Caki2 (cell line): Measurements from ENCODE around the gene BCL2. TPM values are rescaled to one million over a fixed set of nuclear protein-coding genes. Genes with fewer than 3 reads are reported as not detected.
"Not testable (repeated sequence)": the region's sequence is repeated elsewhere in the genome, so short reads cannot be mapped to it uniquely, and the experiment has no call there.

ENCODE experiments used
- DNase-seq: peaks from one replicate; pipeline ENCODE4 v3.0.0-alpha.2; 2015; ENCODE audit warnings: low read depth
- in situ Hi-C: cut with HindIII; loops from 2 replicates; pipeline ENCODE4 v1.10.0; 2016; ENCODE audit warnings: low sequenced_read_pairs, low pct_unique_long_range_greater_than_20kb, mixed read lengths
- total RNA-seq: library from RNA; depleted of rRNA; stranded (reverse); fragments of >200 nt; shearing (Covaris generic); gene quantifications from 2 replicates; pipeline ENCODE4 v1.2.3, GENCODE V29; 2014; ENCODE audit warnings: low replicate concordance

Gene BCL2
- total RNA-seq, 1 experiment from 2014 or later: 5.1 TPM

DNA sequence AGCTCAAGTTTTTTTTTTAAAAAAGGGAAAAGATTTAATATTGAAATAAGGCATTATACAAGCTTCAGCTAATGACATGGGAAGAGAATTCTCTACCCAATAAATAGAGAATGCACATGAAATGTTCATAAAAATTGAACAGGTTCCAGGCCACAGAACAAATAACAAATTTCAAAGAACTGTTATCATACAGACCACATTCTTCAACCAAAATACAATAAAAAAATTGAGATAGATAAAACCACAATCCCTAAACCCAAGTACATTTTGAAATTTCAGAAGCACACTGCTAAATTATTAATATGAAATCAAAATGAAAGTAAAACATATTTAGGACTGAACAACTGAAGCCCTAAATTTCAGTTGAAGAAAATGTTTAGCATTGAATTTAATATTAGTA is 89.6 kb downstream of the BCL2 start:
- in situ Hi-C loops: no loop called here
- no peak for DNase-seq

DNA sequence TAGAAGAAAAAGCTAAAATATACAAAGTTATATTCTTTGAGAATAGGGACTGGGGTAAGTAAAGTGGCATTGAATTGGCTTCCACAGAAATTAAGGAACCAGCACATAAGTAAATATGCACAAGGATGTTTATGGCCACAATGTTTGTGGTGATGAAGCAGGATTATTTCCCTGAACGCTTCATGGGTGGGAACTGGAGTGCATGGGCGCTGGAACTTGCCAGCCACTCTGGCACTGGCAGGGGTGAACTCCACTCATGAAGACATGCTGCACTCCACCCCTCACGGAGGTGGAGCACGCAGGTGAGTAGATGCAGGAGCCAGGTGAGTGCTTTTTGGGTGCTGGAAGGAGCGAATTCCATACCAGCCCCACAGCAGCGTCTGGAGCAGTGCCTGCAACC is 94.1 kb downstream of the BCL2 start:
- in situ Hi-C loops: no loop called here
- DNase-seq: no peak

DNA sequence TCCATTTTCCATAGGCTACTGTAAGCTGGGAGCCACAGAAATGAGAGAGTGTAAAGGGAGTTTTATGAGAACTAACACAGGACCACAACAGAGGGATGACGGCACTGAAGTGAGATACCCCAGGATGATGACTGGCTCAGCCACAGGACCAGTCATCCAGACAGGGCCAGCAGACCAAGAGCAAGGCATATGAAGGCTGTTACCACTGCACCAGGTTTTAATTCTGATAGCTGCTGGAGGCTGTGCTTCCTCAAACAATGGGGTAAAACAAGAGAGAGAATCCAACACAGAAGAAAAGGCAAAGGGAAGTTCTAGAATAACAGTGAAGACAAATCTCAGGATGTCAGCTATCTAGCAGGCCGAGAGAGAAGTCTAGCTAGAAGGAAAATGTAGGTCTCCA is 94.9 kb downstream of the BCL2 start:
- DNase-seq: no peak
- in situ Hi-C loops: no loop called here

DNA sequence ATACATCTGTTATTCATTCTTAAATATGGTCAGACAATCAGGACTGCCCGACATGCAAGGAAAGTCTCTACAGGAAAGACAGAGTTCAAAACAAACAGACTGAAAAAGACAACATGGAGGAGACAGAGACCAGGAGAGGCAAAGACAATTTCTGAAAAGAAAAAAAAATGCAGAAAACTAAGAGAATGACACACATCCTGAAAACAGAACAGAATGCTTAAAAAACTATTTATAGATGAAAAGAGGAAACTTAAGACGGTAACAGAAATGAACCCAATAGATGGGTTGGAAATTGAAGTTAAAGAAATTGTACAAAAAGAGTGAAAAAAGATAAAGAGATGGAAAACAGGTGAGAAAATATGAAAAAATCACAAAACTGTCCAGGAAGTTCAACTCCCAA is 95.7 kb downstream of the BCL2 start:
- no peak for DNase-seq

DNA sequence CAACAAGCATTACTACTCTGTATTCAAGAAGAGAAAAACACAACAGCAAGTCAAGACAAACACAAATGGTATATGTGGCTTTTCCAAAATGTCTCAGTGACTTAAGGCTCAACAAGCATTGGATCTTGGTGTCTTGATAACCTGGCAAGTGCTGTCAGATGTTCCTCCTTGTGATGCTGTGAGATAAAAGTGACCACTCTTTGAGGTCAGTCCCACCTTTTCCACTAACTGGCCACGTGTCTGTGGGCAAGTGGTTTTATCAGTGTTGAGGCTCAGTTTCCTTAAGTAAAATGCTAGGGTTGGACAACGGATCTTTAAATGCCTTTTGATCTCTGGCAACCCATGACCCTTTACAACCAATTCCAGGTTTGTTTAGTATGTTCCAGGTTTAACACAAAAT is 98.7 kb downstream of the BCL2 start:
- DNase-seq: no peak
- in situ Hi-C loops: no loop called here

More for the DNA sequence above, 95.7 kb downstream of the BCL2 start:
- in situ Hi-C loops: no loop called here

DNA sequence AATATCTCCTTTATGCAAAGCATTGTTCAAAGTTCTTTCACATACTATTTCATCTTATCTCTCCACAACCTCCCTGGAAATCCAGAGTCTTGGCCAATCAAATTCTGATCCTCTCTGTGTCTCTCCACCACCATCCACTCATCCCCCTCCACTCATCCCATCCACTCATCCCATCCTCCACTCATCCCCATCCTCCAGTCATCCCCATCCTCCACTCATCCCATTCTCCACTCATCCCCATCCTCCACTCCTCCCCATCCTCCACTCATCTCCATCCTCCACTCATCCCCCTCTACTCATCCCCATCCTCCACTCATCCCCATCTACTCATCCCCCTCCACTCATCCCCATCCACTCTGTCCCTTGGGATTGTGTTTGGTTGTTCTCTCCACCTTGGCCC is 101.1 kb downstream of the BCL2 start:
- no peak for DNase-seq
- in situ Hi-C loops: no loop called here

DNA sequence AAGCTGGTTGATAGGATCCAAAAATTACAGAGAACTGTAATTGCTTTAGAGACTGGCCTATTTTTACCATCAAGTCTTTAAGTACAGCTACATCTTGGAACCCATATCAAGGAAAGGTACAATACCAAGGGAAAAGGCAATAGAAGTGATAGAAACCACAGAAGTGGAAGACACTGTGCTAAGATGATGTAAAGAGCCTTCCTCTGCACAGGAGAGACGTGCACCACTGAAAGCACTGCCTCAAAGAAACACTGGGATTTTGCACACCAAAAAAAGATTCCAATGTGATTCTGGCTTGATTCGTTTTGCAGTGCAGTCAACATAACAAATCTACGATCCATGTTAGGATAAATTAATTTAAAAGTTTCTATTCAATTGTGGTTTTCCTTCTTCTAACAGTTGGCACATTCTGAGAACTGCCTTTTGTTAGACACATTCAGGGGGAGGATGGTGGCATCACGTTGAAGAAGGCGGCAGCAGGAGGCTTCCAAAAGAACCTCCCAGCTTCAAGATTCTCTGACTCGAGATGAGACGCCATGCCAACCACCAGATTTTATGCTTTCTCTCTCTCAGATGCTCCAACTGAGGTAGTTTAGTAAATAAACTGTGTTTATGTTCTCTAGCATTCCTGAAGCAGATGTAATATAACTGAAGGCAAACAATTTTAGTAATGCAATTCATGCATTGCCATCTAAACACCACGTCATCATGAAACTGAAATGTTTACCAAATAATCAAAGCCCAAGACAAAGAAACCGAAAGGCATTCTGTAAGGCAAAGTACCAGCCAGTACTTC is 102.9 kb downstream of the BCL2 start:
- no peak for DNase-seq
- in situ Hi-C loops: no loop called here

DNA sequence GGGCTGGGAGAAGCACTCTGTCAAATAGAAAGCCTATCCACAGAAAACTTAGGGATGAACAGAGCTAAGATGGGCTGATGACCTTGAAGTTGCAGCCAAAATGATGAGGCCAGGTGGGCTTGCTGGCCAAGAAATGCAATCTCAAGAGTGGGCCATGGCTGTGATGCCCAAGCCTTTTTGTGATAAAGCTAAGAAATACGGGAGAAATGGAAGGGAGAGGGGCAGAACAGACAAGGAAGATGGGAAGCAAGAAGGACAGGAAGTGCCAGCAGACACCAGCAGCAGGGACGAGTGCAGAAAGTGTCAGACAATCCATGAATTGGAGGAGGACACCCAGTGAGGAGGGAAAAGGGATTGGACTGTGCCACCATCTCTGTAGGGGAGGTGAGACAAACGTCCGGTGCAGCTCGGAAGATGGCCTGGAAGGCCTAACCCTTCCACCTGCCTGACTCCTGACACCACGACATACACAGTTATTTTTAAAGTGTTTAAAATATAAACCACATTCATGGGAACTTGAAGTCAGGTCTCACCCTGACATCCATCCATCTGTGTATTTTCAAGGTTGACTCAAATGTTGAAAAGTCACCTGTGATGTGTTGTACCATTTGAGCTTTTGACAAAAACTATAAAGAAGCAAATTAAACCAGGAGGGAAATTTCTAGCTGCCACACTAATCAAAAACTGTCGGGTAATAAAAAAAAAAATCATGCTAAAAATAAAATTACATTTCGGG is 105.5 kb downstream of the BCL2 start:
- in situ Hi-C loops: no loop called here
- DNase-seq: no peak

DNA sequence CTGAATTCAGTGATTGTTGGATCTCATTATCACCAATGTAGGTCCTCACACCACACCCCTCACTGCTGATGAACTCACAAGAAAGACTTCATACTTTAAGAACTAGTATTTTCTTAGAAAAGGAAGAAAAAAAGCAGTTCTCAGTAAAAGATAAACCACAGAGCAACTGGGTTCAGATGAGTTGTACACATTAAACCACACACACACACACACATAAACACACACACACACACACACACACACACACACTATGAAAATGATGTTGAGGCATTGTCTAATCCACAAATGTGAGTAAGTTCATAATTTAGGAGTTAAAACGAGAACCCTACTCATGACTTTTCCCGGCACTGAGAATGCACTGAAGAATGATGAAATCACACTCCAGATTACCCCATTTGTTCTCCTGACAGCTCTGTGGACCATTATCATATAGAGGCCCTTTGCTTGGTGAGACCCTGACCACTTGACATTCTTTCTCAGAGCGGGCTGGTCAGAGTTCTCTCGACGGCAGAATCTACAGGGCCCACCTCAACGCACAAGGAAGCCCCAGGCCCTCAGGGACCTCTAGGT is 106.2 kb downstream of the BCL2 start:
- in situ Hi-C loops: no loop called here

DNA sequence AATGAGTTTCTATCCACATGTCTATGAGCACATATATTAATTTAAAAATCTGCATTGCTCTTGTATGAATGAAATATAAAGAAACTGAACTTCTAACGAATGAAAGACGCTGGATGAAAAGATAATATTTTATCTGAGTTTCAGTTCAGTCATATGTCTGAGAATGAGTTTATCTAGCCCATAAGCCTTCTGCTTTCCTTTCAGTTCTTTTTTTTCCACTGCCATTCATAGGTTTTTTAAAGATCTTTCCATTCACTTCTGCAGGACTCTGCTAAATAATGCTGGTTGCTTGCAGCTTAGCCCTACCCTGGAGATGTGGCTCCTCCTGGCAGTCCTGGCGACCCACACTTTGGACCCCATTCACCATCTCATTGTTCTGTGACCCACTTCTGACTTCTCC is 109.0 kb downstream of the BCL2 start:
- DNase-seq: no peak
- in situ Hi-C loops: no loop called here

More for the DNA sequence above, 106.2 kb downstream of the BCL2 start:
- DNase-seq: no peak

DNA sequence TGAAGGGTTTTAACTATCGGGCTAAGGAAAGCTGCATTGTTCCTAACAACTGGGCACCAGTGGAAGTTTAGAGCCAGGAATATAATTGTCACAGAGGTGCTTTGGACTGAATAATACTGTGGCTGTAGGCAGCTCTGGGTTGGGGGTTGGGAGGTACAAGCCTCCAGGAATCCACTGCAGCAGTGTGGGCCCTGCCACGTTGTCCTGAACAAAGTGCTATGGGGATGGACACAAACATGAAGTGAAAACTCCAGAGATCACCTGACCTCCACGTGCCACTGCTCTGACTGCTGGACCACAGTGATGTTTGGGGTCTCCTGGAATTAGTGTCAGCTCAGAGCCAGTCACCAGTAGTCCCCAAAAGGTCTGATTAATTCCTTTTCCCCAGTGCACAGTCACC is 110.9 kb downstream of the BCL2 start:
- in situ Hi-C loops: no loop called here
- no peak for DNase-seq

DNA sequence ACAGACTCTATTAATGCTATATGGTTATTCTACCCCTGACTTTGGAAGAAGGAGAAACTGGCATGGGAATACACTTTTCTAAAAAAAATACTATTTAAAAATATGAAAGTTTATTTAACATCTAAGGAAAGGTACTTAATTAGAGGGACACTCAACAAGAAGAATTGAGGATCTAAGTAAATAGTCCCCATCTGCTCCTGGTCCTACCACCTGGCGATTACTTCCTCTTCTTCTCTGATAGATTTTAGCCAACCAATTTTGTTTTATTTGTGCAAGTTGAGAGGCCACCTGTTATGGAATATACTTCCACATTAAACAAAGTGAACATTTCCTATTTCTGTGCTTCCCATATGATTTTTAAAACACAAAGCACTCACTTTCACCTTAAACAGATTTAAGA is 111.7 kb downstream of the BCL2 start:
- in situ Hi-C loops: no loop called here

DNA sequence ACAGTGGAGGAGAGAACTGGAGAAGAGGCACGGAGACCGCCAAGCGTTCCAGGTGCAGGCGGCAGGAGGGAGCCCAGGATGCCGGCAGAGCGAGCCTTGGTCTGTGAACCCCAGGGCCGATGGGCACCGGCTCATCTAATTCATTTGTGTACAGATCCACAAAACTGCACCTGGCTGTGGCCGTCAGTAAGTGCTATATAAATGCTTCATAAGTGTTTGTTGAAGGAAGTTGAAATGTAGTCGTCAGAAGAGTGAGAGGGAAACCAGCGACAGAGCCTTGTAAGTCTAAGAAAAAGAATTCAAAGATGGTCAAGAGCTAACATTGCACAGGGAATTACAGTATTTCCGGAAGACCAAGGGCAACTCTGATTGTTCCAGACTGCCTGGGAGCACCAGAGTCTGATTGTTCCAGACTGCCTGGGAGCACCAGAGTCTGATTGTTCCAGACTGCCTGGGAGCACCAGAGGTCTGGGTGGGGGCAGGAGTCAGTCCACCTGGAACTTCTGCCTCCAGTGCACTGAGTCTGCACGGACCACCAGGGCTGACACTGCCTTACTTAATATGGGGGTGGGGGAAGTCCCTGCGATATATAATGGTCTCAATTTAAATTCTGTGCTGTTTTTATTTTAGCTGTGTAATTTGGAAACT is 112.3 kb downstream of the BCL2 start:
- in situ Hi-C loops: no loop called here
- no peak for DNase-seq

More for the DNA sequence above, 111.7 kb downstream of the BCL2 start:
- DNase-seq: no peak

DNA sequence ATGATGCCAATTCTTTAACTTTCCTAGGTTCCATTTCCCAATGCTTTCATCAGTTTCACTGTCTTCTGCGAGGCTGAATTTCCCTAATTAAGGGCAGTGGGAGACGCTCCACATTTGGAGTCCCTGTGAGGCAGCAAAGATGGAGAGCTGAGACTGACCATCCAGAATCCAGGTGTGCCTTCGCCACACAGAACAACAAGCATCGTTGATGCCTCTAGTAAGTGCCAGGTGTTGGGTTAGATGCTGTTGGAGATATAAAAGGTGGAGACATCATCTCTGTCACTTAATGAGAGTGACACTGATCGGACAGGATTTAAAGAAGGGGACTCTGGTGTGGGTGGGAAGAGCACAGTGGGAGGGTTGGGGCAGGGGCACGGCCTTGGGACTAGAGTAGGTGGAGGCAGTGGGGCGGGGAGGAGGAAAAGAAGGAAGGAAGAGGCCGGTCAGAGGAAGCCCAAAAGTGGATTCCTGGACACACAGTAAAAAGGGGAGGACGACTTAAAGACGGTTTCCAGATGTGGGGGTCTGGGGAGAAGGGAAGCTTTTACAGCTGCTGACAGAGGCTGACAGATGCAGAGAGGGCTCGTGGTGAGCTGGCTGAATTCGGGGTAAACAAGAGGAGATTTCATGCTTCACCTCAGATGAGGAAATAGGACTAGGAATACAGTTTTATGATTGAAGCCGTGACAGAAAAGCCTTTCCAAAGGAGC is 113.0 kb downstream of the BCL2 start:
- in situ Hi-C loops: no loop called here
- DNase-seq: no peak

DNA sequence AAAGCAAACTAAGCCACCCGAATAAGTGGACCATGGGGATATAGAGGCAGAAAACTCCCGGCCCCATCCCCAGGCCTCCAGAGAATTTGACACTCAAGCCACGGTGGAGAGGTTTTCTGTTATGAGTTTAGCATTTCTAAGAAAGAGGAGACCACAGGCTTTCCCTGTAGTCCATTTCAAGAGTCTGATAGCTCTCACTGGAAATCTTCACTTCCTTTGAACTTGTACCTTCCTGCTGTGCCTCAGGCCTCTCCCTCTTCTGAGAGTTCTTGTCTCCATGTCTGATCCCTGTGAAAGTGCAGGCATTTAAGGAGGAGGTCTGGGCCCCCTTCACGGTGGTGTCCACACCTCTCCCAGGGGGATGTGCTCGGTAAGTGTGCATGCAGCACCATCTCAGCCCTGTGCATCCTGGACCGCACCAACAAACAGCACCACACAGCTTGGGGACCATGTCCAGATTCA is 113.7 kb downstream of the BCL2 start:
- no peak for DNase-seq
- in situ Hi-C loops: no loop called here

DNA sequence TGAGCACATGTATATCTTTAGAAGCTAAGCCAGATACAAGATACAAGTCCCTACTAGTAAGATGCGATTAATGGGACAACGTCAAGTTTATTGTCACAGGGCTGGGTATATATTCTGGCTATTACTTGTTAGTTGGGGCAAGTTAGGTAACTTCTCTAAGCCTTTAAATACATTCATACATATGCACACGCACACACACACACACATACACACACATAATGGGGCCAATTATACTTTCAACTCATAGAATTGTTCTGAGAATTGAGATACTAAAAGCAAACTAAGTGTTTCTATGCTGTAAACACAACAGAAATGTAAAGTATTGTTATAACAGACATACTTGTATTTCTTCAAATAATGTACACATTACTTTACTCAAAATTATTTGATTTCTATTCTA is 116.1 kb downstream of the BCL2 start:
- in situ Hi-C loops: no loop called here
- DNase-seq: no peak

DNA sequence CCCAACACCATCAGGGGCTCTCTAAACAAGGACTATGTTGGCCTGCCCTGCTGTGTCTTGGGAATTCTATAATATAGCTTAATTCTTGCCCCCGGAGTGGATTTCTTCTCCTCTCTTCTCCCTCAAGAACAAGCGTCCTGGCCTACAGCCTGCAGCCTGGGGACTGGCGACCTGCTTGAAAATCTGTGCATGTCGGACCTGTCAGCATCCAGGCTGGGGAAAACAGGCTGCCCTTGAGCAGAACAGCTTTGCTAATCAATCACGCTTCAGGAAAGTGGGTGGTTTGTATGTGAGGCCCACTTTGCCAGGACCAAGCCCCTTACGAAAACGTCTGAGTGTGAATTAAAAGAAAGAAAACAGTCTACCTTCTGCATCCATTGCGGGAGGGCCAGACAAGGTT is 116.7 kb downstream of the BCL2 start:
- in situ Hi-C loops: no loop called here
- DNase-seq: no peak

DNA sequence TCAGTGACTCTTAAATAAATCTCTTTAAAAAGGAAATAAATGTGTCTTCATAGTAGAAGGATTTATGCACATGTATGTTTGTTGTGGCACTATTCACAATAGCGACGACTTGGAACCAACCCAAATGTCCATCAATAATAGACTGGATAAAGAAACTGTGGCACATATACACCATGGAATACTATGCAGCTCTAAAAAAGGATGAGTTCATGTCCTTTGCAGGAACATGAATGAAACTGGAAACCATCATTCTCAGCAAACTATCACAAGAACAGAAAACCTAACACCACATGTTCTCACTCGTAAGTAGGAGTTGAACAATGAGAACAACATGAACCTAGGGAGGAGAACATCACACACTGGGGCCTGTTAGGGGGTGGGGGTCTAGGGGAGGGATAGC is 118.1 kb downstream of the BCL2 start:
- DNase-seq, in situ Hi-C loops: not testable (repeated sequence)
